ENCODE measurements around the gene ODAD2. TPM values are rescaled to one million over a fixed set of nuclear protein-coding genes. Genes with fewer than 3 reads are reported as not detected.

Gene ODAD2
- total and polyA plus RNA-seq, 5 donors from 2014 or later = not detected

- H3K27me3 Mint-ChIP-seq = no peaks in the 10 kb centered on the region
- no peaks in the 10 kb centered on the region for H3K27me3 ChIP-seq (ENCODE audit: control insufficient read depth, insufficient read depth, low read length)
- H3K36me3 ChIP-seq (ENCODE audit: control insufficient read depth, insufficient read depth, low read length) = no peaks in the 10 kb centered on the region
- H3K4me1 Mint-ChIP-seq = no peaks in the 10 kb centered on the region
- peaks cover 0 to 6% (median 0%) of the 10 kb centered on the region in 7 donors for H3K9me3 Mint-ChIP-seq
- H3K4me3 Mint-ChIP-seq = no peak overlapping the region
- no peak overlapping the region for H3K4me3 ChIP-seq (ENCODE audit: low read depth, low read length)
- no peaks in the 10 kb centered on the region for H3K9me3 ChIP-seq (ENCODE audit: control insufficient read depth in 2 of 2, low read length in 2 of 2)
- H3K36me3 Mint-ChIP-seq = no peaks in the 10 kb centered on the region
- no peak for DNase-seq
- H3K27ac Mint-ChIP-seq = no peak overlapping the region
- H3K4me1 ChIP-seq (ENCODE audit: control insufficient read depth, insufficient read depth, low read length, poor library complexity, severe bottlenecking) = no peaks in the 10 kb centered on the region
- no peak overlapping the region for H3K27ac ChIP-seq (ENCODE audit: insufficient read depth, low read length, poor library complexity, severe bottlenecking)
- ATAC-seq (ENCODE audit: low read depth in 2 of 2) = no peak
Measured at GRCh38 chr10:27792216-27792615, 206.7 kb downstream of the ODAD2 start.

DNA sequence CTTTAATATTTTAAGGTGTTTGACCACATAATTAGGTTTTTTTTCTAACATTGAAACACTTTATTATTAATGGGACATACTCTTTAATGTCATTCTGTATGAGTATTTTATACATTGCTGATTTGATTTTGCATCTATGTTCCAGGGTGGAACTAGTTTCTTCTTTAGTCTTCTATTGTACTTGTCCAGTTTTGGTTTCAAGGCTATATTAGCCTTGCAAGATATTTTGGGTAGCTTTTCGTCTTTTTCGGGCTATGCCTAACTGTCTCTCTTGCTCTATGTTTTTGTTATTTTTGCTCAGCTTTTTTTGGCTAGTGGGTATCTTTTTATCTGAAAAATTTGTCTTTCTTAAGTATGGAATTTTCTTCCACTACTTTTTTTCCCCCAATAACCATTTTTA, 214.6 kb downstream of the ODAD2 start:
- Mint-ChIP-seq H3K27ac (no peak overlapping the region), H3K9me3 (peaks cover 0 to 8% (median 0%) of the 10 kb centered on the region in 7 donors), H3K36me3 (no peaks in the 10 kb centered on the region), H3K27me3 (peaks cover 5% of the 10 kb centered on the region), H3K4me1 (no peaks in the 10 kb centered on the region), H3K4me3 (no peak overlapping the region)
- peaks cover 0 to 3% of the 10 kb centered on the region in 2 experiments for H3K9me3 ChIP-seq (ENCODE audit: control insufficient read depth in 2 of 2, low read length in 2 of 2)
- no peak overlapping the region for H3K4me3 ChIP-seq (ENCODE audit: low read depth, low read length)
- H3K4me1 ChIP-seq (ENCODE audit: control insufficient read depth, insufficient read depth, low read length, poor library complexity, severe bottlenecking) = no peaks in the 10 kb centered on the region
- ATAC-seq (ENCODE audit: low read depth in 2 of 2) = no peak
- H3K36me3 ChIP-seq (ENCODE audit: control insufficient read depth, insufficient read depth, low read length) = no peaks in the 10 kb centered on the region
- H3K27me3 ChIP-seq (ENCODE audit: control insufficient read depth, insufficient read depth, low read length) = no peaks in the 10 kb centered on the region
- no peak overlapping the region for H3K27ac ChIP-seq (ENCODE audit: insufficient read depth, low read length, poor library complexity, severe bottlenecking)
- DNase-seq = no peak

DNA sequence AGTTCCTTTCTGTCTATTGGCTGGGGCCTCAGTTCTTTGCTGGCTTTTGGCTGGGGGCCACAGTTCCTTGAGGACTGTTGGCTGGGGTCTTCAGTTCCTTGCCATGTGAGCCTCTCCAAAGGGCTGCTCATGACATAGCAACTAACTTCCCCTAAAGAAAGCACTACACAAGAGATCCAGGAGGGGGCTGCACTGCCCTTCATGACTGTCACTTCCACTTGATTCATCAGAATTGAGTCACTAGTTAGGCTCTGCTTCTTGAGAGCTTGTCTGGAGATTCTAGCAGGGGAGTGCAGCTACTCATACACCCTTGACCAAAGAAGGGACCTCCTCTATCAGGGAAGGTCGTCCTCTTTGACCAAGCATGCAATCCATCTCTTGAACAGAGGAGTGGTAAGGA, 215.2 kb downstream of the ODAD2 start:
- no peaks in the 10 kb centered on the region for H3K4me1 Mint-ChIP-seq
- Histone ChIP-seq H3K4me1 (ENCODE audit: control insufficient read depth, insufficient read depth, low read length, poor library complexity, severe bottlenecking) (no peaks in the 10 kb centered on the region), H3K36me3 (ENCODE audit: control insufficient read depth, insufficient read depth, low read length) (no peaks in the 10 kb centered on the region), H3K9me3 (ENCODE audit: control insufficient read depth in 2 of 2, low read length in 2 of 2) (peaks cover 0 to 3% of the 10 kb centered on the region in 2 experiments), H3K27ac (ENCODE audit: insufficient read depth, low read length, poor library complexity, severe bottlenecking) (no peak overlapping the region), H3K27me3 (ENCODE audit: control insufficient read depth, insufficient read depth, low read length) (no peaks in the 10 kb centered on the region), H3K4me3 (ENCODE audit: low read depth, low read length) (no peak overlapping the region)
- DNase-seq (peak in 2 of 3 donors; percentile 3 to 42), ATAC-seq (ENCODE audit: low read depth in 2 of 2) (no peak)
- H3K36me3 Mint-ChIP-seq = no peaks in the 10 kb centered on the region
- no peak overlapping the region for H3K4me3 Mint-ChIP-seq
- H3K9me3 Mint-ChIP-seq = peaks cover 0 to 8% (median 0%) of the 10 kb centered on the region in 7 donors
- H3K27me3 Mint-ChIP-seq = peaks cover 5% of the 10 kb centered on the region
- no peak overlapping the region for H3K27ac Mint-ChIP-seq

GRCh38 chr10:27779462-27780015, 219.3 kb downstream of the ODAD2 start:
- no peaks in the 10 kb centered on the region for H3K4me1 ChIP-seq (ENCODE audit: control insufficient read depth, insufficient read depth, low read length, poor library complexity, severe bottlenecking)

GRCh38 chr10:27774831-27775230, 224.0 kb downstream of the ODAD2 start:
- no peaks in the 10 kb centered on the region for H3K9me3 ChIP-seq (ENCODE audit: control insufficient read depth in 2 of 2, low read length in 2 of 2)
- H3K9me3 Mint-ChIP-seq = peaks cover 0 to 5% (median 0%) of the 10 kb centered on the region in 7 donors
- no peaks in the 10 kb centered on the region for H3K4me1 ChIP-seq (ENCODE audit: control insufficient read depth, insufficient read depth, low read length, poor library complexity, severe bottlenecking)
- no peaks in the 10 kb centered on the region for H3K36me3 ChIP-seq (ENCODE audit: control insufficient read depth, insufficient read depth, low read length)
- H3K4me3 ChIP-seq (ENCODE audit: low read depth, low read length) = no peak overlapping the region
- DNase-seq (no peak), ATAC-seq (ENCODE audit: low read depth in 2 of 2) (no peak)
- no peak overlapping the region for H3K27ac Mint-ChIP-seq
- no peak overlapping the region for H3K27ac ChIP-seq (ENCODE audit: insufficient read depth, low read length, poor library complexity, severe bottlenecking)
- H3K4me3 Mint-ChIP-seq = no peak overlapping the region
- no peaks in the 10 kb centered on the region for H3K36me3 Mint-ChIP-seq
- H3K27me3 Mint-ChIP-seq = peaks cover 18% of the 10 kb centered on the region
- H3K27me3 ChIP-seq (ENCODE audit: control insufficient read depth, insufficient read depth, low read length) = peaks cover 4% of the 10 kb centered on the region
- H3K4me1 Mint-ChIP-seq = no peaks in the 10 kb centered on the region

More at GRCh38 chr10:27779462-27780015, 219.3 kb downstream of the ODAD2 start:
- no peaks in the 10 kb centered on the region for H3K4me1 Mint-ChIP-seq
- Histone ChIP-seq H3K27me3 (ENCODE audit: control insufficient read depth, insufficient read depth, low read length) (no peaks in the 10 kb centered on the region), H3K36me3 (ENCODE audit: control insufficient read depth, insufficient read depth, low read length) (no peaks in the 10 kb centered on the region), H3K27ac (ENCODE audit: insufficient read depth, low read length, poor library complexity, severe bottlenecking) (no peak overlapping the region), H3K4me3 (ENCODE audit: low read depth, low read length) (no peak overlapping the region), H3K9me3 (ENCODE audit: control insufficient read depth in 2 of 2, low read length in 2 of 2) (peaks cover 0 to 3% of the 10 kb centered on the region in 2 experiments)
- H3K27me3 Mint-ChIP-seq = peaks cover 6% of the 10 kb centered on the region
- H3K36me3 Mint-ChIP-seq = no peaks in the 10 kb centered on the region
- peaks cover 0 to 8% (median 2%) of the 10 kb centered on the region in 7 donors for H3K9me3 Mint-ChIP-seq
- H3K4me3 Mint-ChIP-seq = no peak overlapping the region
- H3K27ac Mint-ChIP-seq = no peak overlapping the region
- no peak for ATAC-seq (ENCODE audit: low read depth in 2 of 2)
- DNase-seq = no peak

DNA sequence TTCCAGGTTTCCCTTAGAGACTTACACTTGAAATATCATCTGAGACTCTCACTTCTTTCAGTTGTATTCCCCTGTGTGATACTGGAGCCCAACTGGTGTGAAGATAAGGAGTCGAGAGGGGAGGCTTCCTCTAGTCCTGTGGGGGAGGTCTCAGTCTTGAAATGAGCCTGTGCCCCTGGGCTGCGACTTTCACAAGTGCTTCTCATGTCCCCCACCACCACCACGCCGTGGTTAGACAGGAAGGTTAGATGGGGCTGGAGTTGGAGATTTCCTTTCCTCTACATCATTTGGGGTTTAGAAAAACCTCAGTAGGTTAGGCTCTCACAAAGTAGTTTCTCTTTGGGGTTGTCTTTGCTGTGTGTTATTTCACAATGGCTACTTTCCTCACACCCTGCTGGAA, 227.6 kb downstream of the ODAD2 start:
- H3K9me3 ChIP-seq (ENCODE audit: control insufficient read depth in 2 of 2, low read length in 2 of 2) = no peaks in the 10 kb centered on the region
- H3K4me3 ChIP-seq (ENCODE audit: low read depth, low read length) = no peak overlapping the region
- H3K27ac ChIP-seq (ENCODE audit: insufficient read depth, low read length, poor library complexity, severe bottlenecking) = no peak overlapping the region
- no peaks in the 10 kb centered on the region for H3K4me1 ChIP-seq (ENCODE audit: control insufficient read depth, insufficient read depth, low read length, poor library complexity, severe bottlenecking)
- H3K27ac Mint-ChIP-seq = no peak overlapping the region
- H3K36me3 ChIP-seq (ENCODE audit: control insufficient read depth, insufficient read depth, low read length) = no peaks in the 10 kb centered on the region
- DNase-seq (no peak), ATAC-seq (ENCODE audit: low read depth in 2 of 2) (no peak)
- no peaks in the 10 kb centered on the region for H3K36me3 Mint-ChIP-seq
- H3K4me3 Mint-ChIP-seq = no peak overlapping the region
- H3K27me3 Mint-ChIP-seq = peaks cover 18% of the 10 kb centered on the region
- H3K9me3 Mint-ChIP-seq = peaks cover 0 to 8% (median 0%) of the 10 kb centered on the region in 7 donors
- no peaks in the 10 kb centered on the region for H3K4me1 Mint-ChIP-seq
- H3K27me3 ChIP-seq (ENCODE audit: control insufficient read depth, insufficient read depth, low read length) = peaks cover 4% of the 10 kb centered on the region

DNA sequence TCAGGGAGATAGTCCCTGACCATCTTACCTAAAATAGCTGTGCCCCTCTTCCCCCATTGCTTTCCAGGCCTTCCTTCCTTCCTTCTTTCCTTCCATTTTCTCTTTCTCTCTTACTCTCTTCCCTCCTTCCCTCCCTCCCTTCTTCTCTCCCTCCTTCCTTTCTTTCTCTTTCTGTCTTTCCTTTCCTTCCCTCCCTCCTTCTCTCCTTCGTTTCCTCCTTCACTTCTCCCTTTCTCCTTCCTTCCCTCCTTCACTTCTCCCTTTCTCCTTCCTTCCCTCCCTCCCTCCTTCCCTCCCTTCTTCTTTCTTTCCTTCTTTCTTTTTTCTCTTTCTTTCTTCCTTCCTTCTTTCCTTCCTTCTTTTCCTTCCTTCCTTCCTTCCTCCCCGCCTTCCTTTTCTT, 228.7 kb downstream of the ODAD2 start:
- Histone ChIP-seq H3K36me3 (ENCODE audit: control insufficient read depth, insufficient read depth, low read length) (no peaks in the 10 kb centered on the region), H3K27ac (ENCODE audit: insufficient read depth, low read length, poor library complexity, severe bottlenecking) (no peak overlapping the region), H3K9me3 (ENCODE audit: control insufficient read depth in 2 of 2, low read length in 2 of 2) (no peaks in the 10 kb centered on the region), H3K4me1 (ENCODE audit: control insufficient read depth, insufficient read depth, low read length, poor library complexity, severe bottlenecking) (no peaks in the 10 kb centered on the region), H3K27me3 (ENCODE audit: control insufficient read depth, insufficient read depth, low read length) (peaks cover 4% of the 10 kb centered on the region), H3K4me3 (ENCODE audit: low read depth, low read length) (no peak overlapping the region)
- no peaks in the 10 kb centered on the region for H3K4me1 Mint-ChIP-seq
- peaks cover 0 to 6% (median 0%) of the 10 kb centered on the region in 7 donors for H3K9me3 Mint-ChIP-seq
- no peaks in the 10 kb centered on the region for H3K36me3 Mint-ChIP-seq
- H3K4me3 Mint-ChIP-seq = no peak overlapping the region
- no peak overlapping the region for H3K27ac Mint-ChIP-seq
- DNase-seq (no peak), ATAC-seq (ENCODE audit: low read depth in 2 of 2) (no peak)
- H3K27me3 Mint-ChIP-seq = peaks cover 22% of the 10 kb centered on the region
